PC-3 (cell line): ENCODE measurements around the gene PAX7.

ENCODE experiments used
- CTCF ChIP-seq: fragments of 300-600 bp; sonication (generic); conservative IDR thresholded peaks from 2 replicates; pipeline ENCODE4 v1.5.1; 2017; ENCODE audit warnings: antibody characterized with exemption, low read depth, mild to moderate bottlenecking, low read length
- EZH2 ChIP-seq: fragments of 300-600 bp; sonication (generic); IDR thresholded peaks from one replicate; pipeline ENCODE4 v1.6.1; 2017; ENCODE audit warnings: antibody characterized with exemption, mild to moderate bottlenecking, low read length; ENCODE audit not compliant: unreplicated experiment
- EZH2phosphoT487 ChIP-seq: fragments of 300-600 bp; sonication (generic); IDR thresholded peaks from 2 replicates; pipeline ENCODE4 v1.6.1; 2018; ENCODE audit warnings: mild to moderate bottlenecking, antibody characterized with exemption, low read length, borderline replicate concordance

GRCh38 chr1:18739408-18739807 lies 108.8 kb downstream of the PAX7 start:
- TF ChIP-seq EZH2phosphoT487 = no peak
- no peak for TF ChIP-seq CTCF
- no peak for TF ChIP-seq EZH2
